Stimulated activated CD8-positive, alpha-beta memory T cell treated with anti-CD3 and anti-CD28 coated beads, Interleukin-12 subunit alpha, Interleukin-12 subunit beta, amount 100 ng/mL, for 4 hours (primary cell): ENCODE results near the gene DNASE1L1.
"Not testable (repeated sequence)": the region's sequence is repeated elsewhere in the genome, so short reads cannot be mapped to it uniquely, and the experiment has no call there.

Experiments
- DNase-seq: peaks from one replicate; pipeline ENCODE4 v3.0.0-alpha.2; 2020; ENCODE audit warnings: low read depth

The DNASE1L1 gene

GRCh38 chrX:154403858-154404257 is 5.2 kb downstream of the DNASE1L1 start:
- DNase-seq = no peak

- no peak for DNase-seq
Observed at GRCh38 chrX:154403192-154403591, 5.9 kb downstream of the DNASE1L1 start.

GRCh38 chrX:154402622-154403127 is 6.4 kb downstream of the DNASE1L1 start:
- no peak for DNase-seq

- no peak for DNase-seq
Observed at GRCh38 chrX:154401918-154402621, 7.0 kb downstream of the DNASE1L1 start.

- no peak for DNase-seq
Observed at GRCh38 chrX:154401045-154401799, 7.8 kb downstream of the DNASE1L1 start.

GRCh38 chrX:154400369-154400817 is 8.7 kb downstream of the DNASE1L1 start:
- not testable (repeated sequence) for DNase-seq

GRCh38 chrX:154399527-154400368 is 9.3 kb downstream of the DNASE1L1 start:
- no peak for DNase-seq

GRCh38 chrX:154398668-154399526 is 10.2 kb downstream of the DNASE1L1 start:
- peak; percentile 64 for DNase-seq

GRCh38 chrX:154397888-154398667 is 11.0 kb downstream of the DNASE1L1 start, which contains the start of gene RPL10:
RPL10 (plus strand) TSS chrX:154398377; CDS start chrX:154398520, 143 bp downstream.
- peak; percentile 80 for DNase-seq

GRCh38 chrX:154396973-154397887 is 11.8 kb downstream of the DNASE1L1 start:
- peak; percentile 50 for DNase-seq

- DNase-seq = not testable (repeated sequence)
Observed at GRCh38 chrX:154396363-154396762, 12.7 kb downstream of the DNASE1L1 start.

GRCh38 chrX:154389812-154390747 is 19.0 kb downstream of the DNASE1L1 start:
- DNase-seq = not testable (repeated sequence)

- not testable (repeated sequence) for DNase-seq
Observed at GRCh38 chrX:154388649-154389048, 20.4 kb downstream of the DNASE1L1 start.

GRCh38 chrX:154388094-154388493 is 21.0 kb downstream of the DNASE1L1 start:
- DNase-seq = not testable (repeated sequence)

GRCh38 chrX:154384284-154384892 is 24.7 kb downstream of the DNASE1L1 start:
- DNase-seq = no peak

- DNase-seq = no peak
Observed at GRCh38 chrX:154383359-154384283, 25.4 kb downstream of the DNASE1L1 start.
